ENCODE measurements around the gene SMC4. TPM values are rescaled to one million over a fixed set of nuclear protein-coding genes. Genes with fewer than 3 reads are reported as not detected.
"Not testable (repeated sequence)": the region's sequence is repeated elsewhere in the genome, so short reads cannot be mapped to it uniquely, and the experiment has no call there.

SMC4 gene
- total RNA-seq (2022): 89.3 and 116 TPM in 2 replicates
- Bru-seq, nascent RNA: percentile 94 among the genes with signal in this experiment
- BruChase-seq, experiment 1, labeled RNA remaining after a 6-hour chase: percentile 94 among the genes with signal in this experiment
- BruChase-seq, experiment 2, labeled RNA remaining after a 2-hour chase: percentile 91 among the genes with signal in this experiment
- long read RNA-seq, full-length matches to known transcripts: 100 of 180 reads
- long read RNA-seq, partial matches to known transcripts: 26 of 180 reads
- long read RNA-seq, other reads (novel, unspliced or antisense): 54 of 180 reads

DNA sequence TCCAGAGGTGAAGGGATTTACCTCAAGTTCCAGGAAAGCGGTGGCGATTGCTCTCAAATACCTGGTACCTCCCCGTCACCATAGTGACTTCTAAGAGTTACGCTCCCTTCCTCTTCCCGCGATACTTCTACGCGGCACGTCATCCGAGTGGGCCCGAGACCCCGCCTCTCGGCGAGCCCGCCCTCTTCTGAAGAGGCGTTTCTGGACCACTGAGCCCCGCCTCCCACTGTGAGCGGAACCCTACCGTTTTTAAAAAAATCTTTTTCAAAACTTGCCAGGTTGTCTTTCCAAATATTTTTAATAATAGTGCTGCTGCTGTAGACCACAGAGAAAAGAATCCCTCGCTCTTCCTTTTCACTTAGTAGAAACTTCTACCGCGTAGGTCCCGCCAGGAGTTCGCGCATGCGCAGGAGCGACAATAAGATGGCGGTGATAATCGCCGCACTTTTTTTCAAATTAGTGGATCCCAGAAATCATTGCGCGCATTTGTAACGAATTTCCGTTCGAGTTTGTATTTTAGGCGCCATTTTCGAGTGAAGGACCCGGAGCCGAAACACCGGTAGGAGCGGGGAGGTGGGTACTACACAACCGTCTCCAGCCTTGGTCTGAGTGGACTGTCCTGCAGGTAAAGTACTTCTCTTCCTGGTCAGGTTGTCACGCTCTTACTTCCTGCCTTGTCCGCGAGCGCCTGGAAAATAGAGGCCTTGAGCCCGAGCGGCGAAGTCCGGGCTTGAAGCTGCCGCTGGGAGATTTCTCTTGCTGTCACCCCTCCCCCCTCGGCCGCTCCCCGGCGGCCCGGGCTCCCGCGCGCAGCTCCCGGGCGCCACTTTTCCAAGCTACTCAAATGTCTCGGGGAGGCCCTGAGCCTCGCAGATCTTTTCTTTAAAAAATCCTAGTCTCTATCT, at the start of gene SMC4, which contains the start of gene IFT80:
Gene SMC4, plus strand, starts transcription at position 526 of the 905 bp plus-strand sequence. CDS start 1,177 bp downstream, outside the sequence.
Gene IFT80, minus strand, starts transcription at position 101 of the 905 bp plus-strand sequence. CDS start 14,625 bp downstream, outside the sequence.
- H3K27me3 Mint-ChIP-seq (ENCODE audit: insufficient read depth, unreplicated experiment): no peaks in the 10 kb centered on the region
- TF ChIP-seq, protein P1, sequence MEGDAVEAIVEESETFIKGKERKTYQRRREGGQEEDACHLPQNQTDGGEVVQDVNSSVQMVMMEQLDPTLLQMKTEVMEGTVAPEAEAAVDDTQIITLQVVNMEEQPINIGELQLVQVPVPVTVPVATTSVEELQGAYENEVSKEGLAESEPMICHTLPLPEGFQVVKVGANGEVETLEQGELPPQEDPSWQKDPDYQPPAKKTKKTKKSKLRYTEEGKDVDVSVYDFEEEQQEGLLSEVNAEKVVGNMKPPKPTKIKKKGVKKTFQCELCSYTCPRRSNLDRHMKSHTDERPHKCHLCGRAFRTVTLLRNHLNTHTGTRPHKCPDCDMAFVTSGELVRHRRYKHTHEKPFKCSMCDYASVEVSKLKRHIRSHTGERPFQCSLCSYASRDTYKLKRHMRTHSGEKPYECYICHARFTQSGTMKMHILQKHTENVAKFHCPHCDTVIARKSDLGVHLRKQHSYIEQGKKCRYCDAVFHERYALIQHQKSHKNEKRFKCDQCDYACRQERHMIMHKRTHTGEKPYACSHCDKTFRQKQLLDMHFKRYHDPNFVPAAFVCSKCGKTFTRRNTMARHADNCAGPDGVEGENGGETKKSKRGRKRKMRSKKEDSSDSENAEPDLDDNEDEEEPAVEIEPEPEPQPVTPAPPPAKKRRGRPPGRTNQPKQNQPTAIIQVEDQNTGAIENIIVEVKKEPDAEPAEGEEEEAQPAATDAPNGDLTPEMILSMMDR (IDR thresholded peaks at IDR 0.05; ENCODE audit: unreplicated experiment): no peak
- ChIA-PET POLR2A (interaction anchor here (0.6 to 4.4 kb wide), 8 partner anchors 8 to 50 kb away, joined by 3 to 70 read pairs (median 4); partner anchors contain the start of gene TRIM59), CTCF (interaction anchor here (0.6 to 1.8 kb wide), 6 partner anchors 10 to 527 kb away, joined by 3 to 8 read pairs (median 4); no protein-coding TSS in a partner anchor)
- BruUV-seq (replicated peaks): TSS peak; percentile 56
- peak within 1 kb of the TSS; percentile 100 for H3K27ac Mint-ChIP-seq (ENCODE audit: low read depth, unreplicated experiment)
- DNase-seq (ENCODE audit: unreplicated experiment): peak; percentile 97
- peaks cover 44% of the 10 kb centered on the region for H3K36me3 Mint-ChIP-seq (ENCODE audit: insufficient read depth, unreplicated experiment)
- intact Hi-C loops (cut with micrococcal nuclease): loop anchor here (5.0 kb wide), 1 partner anchor 48 kb away; the partner anchor contains the start of gene TRIM59
- H3K4me1 Mint-ChIP-seq (ENCODE audit: insufficient read depth, unreplicated experiment): peaks cover 31% of the 10 kb centered on the region
- peak within 1 kb of the TSS; percentile 88 for H3K4me3 Mint-ChIP-seq (ENCODE audit: unreplicated experiment)
- no peaks in the 10 kb centered on the region for H3K9me3 Mint-ChIP-seq (ENCODE audit: unreplicated experiment)

DNA sequence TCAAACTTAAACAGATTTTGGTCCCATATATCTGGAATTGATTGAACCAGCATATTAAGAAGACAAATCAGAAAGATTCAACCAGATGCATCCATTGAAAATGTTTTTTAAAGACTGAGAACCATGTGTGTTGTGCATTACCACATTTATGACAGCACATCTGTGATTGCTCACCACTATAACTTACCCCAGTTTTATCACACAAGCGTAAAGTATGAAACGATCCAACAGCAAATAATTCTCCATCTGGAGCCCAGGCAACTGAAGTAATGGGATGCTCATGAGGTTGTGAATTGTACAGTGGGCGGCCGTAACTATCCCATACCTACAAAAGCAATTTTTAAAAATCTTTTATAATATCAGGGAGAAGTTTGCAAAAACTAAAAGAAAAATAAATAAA, 43.6 kb upstream of the SMC4 start:
- no TSS peak for BruUV-seq (replicated peaks)
- no peaks in the 10 kb centered on the region for H3K9me3 Mint-ChIP-seq (ENCODE audit: unreplicated experiment)

DNA sequence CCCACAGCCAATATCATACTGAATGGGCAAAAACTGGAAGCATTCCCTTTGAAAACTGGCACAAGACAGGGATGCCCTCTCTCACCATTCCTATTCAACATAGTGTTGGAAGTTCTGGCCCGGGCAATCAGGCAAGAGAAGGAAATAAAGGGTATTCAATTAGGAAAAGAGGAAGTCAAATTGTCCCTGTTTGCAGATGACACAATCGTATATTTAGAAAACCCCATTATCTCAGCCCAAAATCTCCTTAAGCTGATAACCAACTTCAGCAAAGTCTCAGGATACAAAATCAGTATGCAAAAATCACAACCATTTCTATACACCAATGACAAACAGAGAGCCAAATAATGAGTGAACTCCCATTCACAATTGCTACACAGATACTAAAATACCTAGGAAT, 36.6 kb upstream of the SMC4 start:
- intact Hi-C loops (cut with micrococcal nuclease); H3K4me3 Mint-ChIP-seq (ENCODE audit: unreplicated experiment); H3K27me3 Mint-ChIP-seq (ENCODE audit: insufficient read depth, unreplicated experiment); H3K4me1 Mint-ChIP-seq (ENCODE audit: insufficient read depth, unreplicated experiment); H3K9me3 Mint-ChIP-seq (ENCODE audit: unreplicated experiment); POLR2A ChIA-PET; CTCF ChIA-PET; BruUV-seq (replicated peaks); DNase-seq (ENCODE audit: unreplicated experiment); H3K27ac Mint-ChIP-seq (ENCODE audit: low read depth, unreplicated experiment): not testable (repeated sequence)
- peaks cover 31% of the 10 kb centered on the region for H3K36me3 Mint-ChIP-seq (ENCODE audit: insufficient read depth, unreplicated experiment)

More for the DNA sequence above, 43.6 kb upstream of the SMC4 start:
- DNase-seq (ENCODE audit: unreplicated experiment): no peak
- H3K4me3 Mint-ChIP-seq (ENCODE audit: unreplicated experiment): no peak overlapping the region
- H3K36me3 Mint-ChIP-seq (ENCODE audit: insufficient read depth, unreplicated experiment): peaks cover 51% of the 10 kb centered on the region
- POLR2A ChIA-PET: no interaction called here
- TF ChIP-seq, protein P1 (IDR thresholded peaks at IDR 0.05; ENCODE audit: unreplicated experiment): no peak
- H3K27ac Mint-ChIP-seq (ENCODE audit: low read depth, unreplicated experiment): no peak overlapping the region
- H3K27me3 Mint-ChIP-seq (ENCODE audit: insufficient read depth, unreplicated experiment): no peaks in the 10 kb centered on the region
- CTCF ChIA-PET: interaction anchor here (1.7 to 1.9 kb wide), 2 partner anchors 193 to 323 kb away, joined by 8 to 9 read pairs; no protein-coding TSS in a partner anchor
- intact Hi-C loops (cut with micrococcal nuclease): no loop called here
- no peaks in the 10 kb centered on the region for H3K4me1 Mint-ChIP-seq (ENCODE audit: insufficient read depth, unreplicated experiment)

- no peak overlapping the region for H3K4me3 Mint-ChIP-seq (ENCODE audit: unreplicated experiment)
- peaks cover 11% of the 10 kb centered on the region for H3K36me3 Mint-ChIP-seq (ENCODE audit: insufficient read depth, unreplicated experiment)
- POLR2A ChIA-PET: interaction anchor here (0.6 kb wide), 1 partner anchor 777 kb away, joined by 3 read pairs; no protein-coding TSS in a partner anchor
Measured at GRCh38 chr3:160365869-160366522, 33.5 kb upstream of the SMC4 start.

More at GRCh38 chr3:160365869-160366522, 33.5 kb upstream of the SMC4 start:
- CTCF ChIA-PET: no interaction called here
- BruUV-seq (replicated peaks): no TSS peak
- H3K4me1 Mint-ChIP-seq (ENCODE audit: insufficient read depth, unreplicated experiment): no peaks in the 10 kb centered on the region
- no peaks in the 10 kb centered on the region for H3K9me3 Mint-ChIP-seq (ENCODE audit: unreplicated experiment)
- no peak overlapping the region for H3K27ac Mint-ChIP-seq (ENCODE audit: low read depth, unreplicated experiment)
- TF ChIP-seq, protein P1 (IDR thresholded peaks at IDR 0.05; ENCODE audit: unreplicated experiment): no peak
- no peaks in the 10 kb centered on the region for H3K27me3 Mint-ChIP-seq (ENCODE audit: insufficient read depth, unreplicated experiment)
- intact Hi-C loops (cut with micrococcal nuclease): no loop called here
- no peak for DNase-seq (ENCODE audit: unreplicated experiment)
